Measurements from ENCODE around the gene AP1S1. TPM values are rescaled to one million over a fixed set of nuclear protein-coding genes. Genes with fewer than 3 reads are reported as not detected.

AP1S1 gene
- total RNA-seq, 1 donor from 2014 or later, result 90.1 TPM

DNA sequence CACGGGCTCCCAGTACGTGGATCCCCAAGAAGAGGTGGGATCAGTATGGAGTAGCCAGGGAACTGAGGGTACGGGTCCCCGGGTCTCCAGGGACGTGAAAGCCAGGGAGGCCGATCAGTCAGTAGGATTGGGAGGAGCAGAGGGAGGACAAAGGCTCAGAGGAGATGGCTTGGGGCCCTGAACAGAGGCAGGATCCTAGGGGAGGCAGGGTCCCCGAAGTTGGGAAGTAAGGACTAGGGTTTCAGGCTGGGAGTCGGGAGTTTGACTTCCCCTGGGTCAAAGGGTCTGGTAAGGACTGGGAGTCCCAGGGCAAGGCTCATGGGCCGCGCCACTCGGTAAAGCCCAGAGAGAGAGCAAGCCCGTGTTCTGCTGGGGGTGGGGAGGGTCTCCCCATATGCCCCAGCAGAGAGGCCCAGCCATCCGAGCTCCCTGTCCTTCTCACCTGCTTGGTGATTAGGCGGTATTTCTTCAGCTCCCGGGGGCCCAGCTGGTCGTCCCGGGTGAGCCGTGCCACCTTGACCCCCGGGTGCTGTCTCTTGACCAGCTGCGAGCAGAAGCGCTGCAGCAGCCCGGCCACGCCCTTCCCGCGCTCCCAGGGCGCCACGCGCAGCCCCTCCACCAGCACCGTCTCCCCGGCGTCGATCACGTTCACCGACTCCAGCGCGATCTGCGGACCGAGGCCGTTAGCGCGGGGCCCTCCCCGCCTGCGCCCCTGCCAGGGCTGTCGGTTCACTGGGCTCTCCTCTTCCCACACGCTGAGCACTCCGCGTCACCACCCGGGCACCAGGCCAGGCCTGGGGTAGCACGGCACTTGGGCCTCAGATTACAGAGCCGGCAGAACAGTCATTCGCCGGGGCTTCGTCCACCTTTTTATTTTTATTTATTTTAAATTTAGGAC lies 18.8 kb downstream of the AP1S1 start:
- H3K4me3 Mint-ChIP-seq, result no peak overlapping the region
- no peaks in the 10 kb centered on the region for H3K36me3 Mint-ChIP-seq (ENCODE audit: low read depth)
- TF ChIP-seq, protein P1, sequence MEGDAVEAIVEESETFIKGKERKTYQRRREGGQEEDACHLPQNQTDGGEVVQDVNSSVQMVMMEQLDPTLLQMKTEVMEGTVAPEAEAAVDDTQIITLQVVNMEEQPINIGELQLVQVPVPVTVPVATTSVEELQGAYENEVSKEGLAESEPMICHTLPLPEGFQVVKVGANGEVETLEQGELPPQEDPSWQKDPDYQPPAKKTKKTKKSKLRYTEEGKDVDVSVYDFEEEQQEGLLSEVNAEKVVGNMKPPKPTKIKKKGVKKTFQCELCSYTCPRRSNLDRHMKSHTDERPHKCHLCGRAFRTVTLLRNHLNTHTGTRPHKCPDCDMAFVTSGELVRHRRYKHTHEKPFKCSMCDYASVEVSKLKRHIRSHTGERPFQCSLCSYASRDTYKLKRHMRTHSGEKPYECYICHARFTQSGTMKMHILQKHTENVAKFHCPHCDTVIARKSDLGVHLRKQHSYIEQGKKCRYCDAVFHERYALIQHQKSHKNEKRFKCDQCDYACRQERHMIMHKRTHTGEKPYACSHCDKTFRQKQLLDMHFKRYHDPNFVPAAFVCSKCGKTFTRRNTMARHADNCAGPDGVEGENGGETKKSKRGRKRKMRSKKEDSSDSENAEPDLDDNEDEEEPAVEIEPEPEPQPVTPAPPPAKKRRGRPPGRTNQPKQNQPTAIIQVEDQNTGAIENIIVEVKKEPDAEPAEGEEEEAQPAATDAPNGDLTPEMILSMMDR (conservative IDR thresholded peaks at IDR 0.05), result no peak
- peaks cover 29% of the 10 kb centered on the region for H3K4me1 Mint-ChIP-seq
- DNase-seq (ENCODE audit: low read depth, low spot score), result no peak
- H3K27ac Mint-ChIP-seq (ENCODE audit: unreplicated experiment), result no peak overlapping the region
- no peaks in the 10 kb centered on the region for H3K9me3 Mint-ChIP-seq
- H3K27me3 Mint-ChIP-seq (ENCODE audit: low read depth), result peaks cover 99% of the 10 kb centered on the region

DNA sequence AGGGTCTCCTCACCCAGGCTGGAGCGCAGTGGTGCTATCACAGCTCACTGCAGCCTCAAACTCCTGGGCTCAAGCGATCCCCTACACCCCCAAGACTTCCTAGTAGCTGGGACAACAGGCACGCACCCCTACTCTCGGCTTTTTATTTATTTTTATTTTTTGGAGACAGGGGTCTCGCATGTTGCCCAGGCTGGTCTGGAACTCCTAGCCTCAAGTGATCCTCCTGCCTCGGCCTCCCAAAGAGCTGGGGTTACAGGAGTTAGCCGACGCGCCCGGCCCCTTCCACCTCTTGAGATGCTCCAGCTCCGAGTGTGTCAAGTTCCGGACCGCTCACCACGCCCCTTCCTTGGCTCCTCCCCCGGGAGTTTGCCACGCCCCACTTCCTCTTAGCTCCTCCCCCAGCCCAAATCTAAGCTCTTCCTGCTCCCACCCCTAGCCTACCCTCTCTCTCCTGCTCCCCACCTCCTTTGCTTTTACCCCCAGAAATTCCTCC lies 19.5 kb downstream of the AP1S1 start:
- no peak overlapping the region for H3K27ac Mint-ChIP-seq (ENCODE audit: unreplicated experiment)
- peaks cover 24% of the 10 kb centered on the region for H3K4me1 Mint-ChIP-seq
- H3K27me3 Mint-ChIP-seq (ENCODE audit: low read depth), result peaks cover 97% of the 10 kb centered on the region
- H3K9me3 Mint-ChIP-seq, result no peaks in the 10 kb centered on the region
- H3K4me3 Mint-ChIP-seq, result no peak overlapping the region
- peak; percentile 44 for DNase-seq (ENCODE audit: low read depth, low spot score)
- no peaks in the 10 kb centered on the region for H3K36me3 Mint-ChIP-seq (ENCODE audit: low read depth)
- TF ChIP-seq, protein P1 (conservative IDR thresholded peaks at IDR 0.05), result no peak

DNA sequence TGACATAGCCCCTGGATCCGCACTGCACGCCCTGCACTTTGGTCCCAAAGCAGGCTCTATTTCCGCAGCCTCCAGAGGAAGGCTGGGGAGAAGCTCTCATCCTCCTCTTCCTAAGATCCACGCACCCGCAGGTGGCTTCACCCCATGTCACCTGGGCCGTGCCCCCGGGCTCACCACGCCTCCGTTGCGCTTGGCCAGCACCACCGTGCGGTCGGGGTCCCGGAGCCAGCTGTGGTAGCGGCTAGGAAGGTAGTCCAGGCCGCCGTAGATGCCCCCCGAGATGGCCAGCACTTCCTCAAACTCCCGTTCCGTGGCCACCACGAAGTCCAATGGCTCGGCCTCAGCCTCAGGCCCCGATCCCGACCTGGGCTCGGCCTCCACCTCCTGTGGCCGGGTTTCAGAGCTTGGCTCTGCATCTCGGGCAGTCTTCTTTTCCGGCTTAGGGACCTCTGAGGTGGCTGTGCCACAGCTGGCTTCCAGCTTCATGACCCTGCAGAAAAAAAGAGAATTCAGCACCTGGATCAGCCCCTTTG lies 20.1 kb downstream of the AP1S1 start:
- TF ChIP-seq, protein P1 (conservative IDR thresholded peaks at IDR 0.05), result no peak

DNA sequence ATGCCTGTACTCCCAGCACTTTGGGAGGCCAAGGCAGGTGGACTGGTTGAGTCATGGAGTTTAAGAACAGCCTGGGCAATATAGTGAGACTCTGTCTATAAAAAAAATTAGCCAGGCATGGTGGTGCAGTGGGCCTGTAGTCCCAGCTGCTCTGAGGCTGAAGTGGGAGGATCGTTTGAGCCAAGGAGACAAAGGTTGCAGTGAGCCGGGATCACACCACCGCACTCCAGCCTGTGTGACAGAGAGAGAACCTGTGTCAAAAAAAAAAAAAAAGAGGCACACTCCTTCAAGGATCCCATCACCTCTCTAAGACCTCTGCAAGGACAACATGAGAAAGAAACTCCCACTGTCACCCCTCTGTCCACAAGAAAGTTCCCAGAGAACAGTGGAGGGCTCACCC lies 21.4 kb downstream of the AP1S1 start:
- no peak overlapping the region for H3K27ac Mint-ChIP-seq (ENCODE audit: unreplicated experiment)
- no peak overlapping the region for H3K4me3 Mint-ChIP-seq
- H3K9me3 Mint-ChIP-seq, result no peaks in the 10 kb centered on the region
- peaks cover 17% of the 10 kb centered on the region for H3K4me1 Mint-ChIP-seq
- TF ChIP-seq, protein P1 (conservative IDR thresholded peaks at IDR 0.05), result no peak
- DNase-seq (ENCODE audit: low read depth, low spot score), result no peak
- H3K27me3 Mint-ChIP-seq (ENCODE audit: low read depth), result peaks cover 96% of the 10 kb centered on the region
- no peaks in the 10 kb centered on the region for H3K36me3 Mint-ChIP-seq (ENCODE audit: low read depth)

More for the DNA sequence above, 20.1 kb downstream of the AP1S1 start:
- Mint-ChIP-seq H3K9me3 (no peaks in the 10 kb centered on the region), H3K27ac (ENCODE audit: unreplicated experiment) (no peak overlapping the region), H3K4me3 (no peak overlapping the region), H3K27me3 (ENCODE audit: low read depth) (peaks cover 97% of the 10 kb centered on the region), H3K4me1 (peaks cover 26% of the 10 kb centered on the region), H3K36me3 (ENCODE audit: low read depth) (no peaks in the 10 kb centered on the region)
- DNase-seq (ENCODE audit: low read depth, low spot score), result no peak

DNA sequence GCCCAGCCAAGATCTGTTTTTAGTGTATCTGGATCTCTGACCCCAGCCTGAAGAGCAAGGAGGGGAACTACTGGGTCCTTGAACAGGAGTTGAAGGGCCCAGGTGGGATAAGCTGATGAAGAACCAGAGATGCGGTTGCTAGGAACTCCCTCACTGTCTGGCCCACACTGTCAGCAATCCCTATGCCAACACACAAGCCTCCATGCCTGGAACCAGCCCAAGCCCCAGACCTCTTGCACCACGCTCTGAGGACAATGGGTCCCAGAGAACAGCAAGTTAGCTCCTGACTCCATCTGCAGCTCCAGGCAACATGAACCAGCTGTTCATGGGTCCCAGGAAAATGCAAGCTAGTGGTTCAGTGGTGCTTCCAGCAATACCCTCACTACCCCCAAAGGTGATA lies 23.4 kb downstream of the AP1S1 start:
- Mint-ChIP-seq H3K4me3 (no peak overlapping the region), H3K9me3 (peaks cover 4% of the 10 kb centered on the region), H3K27me3 (ENCODE audit: low read depth) (peaks cover 89% of the 10 kb centered on the region), H3K36me3 (ENCODE audit: low read depth) (no peaks in the 10 kb centered on the region), H3K27ac (ENCODE audit: unreplicated experiment) (no peak overlapping the region), H3K4me1 (peaks cover 12% of the 10 kb centered on the region)
- TF ChIP-seq, protein P1 (conservative IDR thresholded peaks at IDR 0.05), result no peak
- DNase-seq (ENCODE audit: low read depth, low spot score), result no peak
